GM18499 (cell line): Measurements from ENCODE around the gene ARMH4.

Experiments used
- ATAC-seq: cut with Tn5 transposase; IDR thresholded peaks from one replicate; pipeline ENCODE4 v1.9.1; 2021; ENCODE audit warnings: moderate number of reproducible peaks; ENCODE audit not compliant: insufficient read depth, unreplicated experiment

Gene ARMH4

DNA sequence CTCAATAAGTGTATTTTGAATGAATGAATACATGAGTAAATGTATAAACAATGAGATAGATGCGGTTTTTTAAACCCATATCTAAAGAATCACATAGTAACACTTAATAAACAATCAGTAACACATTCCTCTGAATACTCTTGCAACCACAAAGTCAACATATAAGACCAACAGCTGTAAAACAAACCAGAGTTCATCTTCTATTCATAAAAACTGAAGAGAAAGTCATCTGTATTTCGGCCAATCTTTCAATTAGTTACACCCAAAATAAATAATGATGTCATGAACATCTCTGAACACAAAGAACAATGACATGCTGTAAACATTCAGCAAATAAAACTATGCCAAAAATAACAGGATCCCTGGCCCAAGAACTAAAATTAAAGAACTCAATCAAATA, 47.2 kb downstream of the ARMH4 start:
- ATAC-seq, result no peak

- no peak for ATAC-seq
Measured at GRCh38 chr14:58100735-58101368, 51.2 kb downstream of the ARMH4 start.

GRCh38 chr14:58099682-58100081, 52.3 kb downstream of the ARMH4 start:
- ATAC-seq, result no peak

- no peak for ATAC-seq
Measured at GRCh38 chr14:58098507-58098906, 53.5 kb downstream of the ARMH4 start.

DNA sequence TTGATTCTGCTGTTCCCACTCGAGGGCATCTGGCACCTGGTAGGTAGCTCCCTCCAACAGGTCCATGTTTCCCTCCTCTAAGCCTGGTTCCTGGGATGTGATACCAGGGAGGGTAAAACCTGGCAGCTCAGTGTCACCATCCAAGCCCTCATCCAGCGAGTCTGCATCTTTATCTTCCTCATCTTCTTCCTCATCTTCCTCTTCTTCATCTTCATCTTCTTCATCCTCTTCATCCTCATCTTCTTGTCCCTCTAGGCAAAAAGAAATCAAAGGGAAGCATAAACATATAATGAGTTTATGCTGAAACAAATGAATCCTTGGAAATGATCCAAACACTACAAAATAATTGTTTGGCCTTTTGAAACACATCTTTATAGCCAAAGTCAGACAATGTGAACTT, 55.3 kb downstream of the ARMH4 start:
- ATAC-seq, result no peak

DNA sequence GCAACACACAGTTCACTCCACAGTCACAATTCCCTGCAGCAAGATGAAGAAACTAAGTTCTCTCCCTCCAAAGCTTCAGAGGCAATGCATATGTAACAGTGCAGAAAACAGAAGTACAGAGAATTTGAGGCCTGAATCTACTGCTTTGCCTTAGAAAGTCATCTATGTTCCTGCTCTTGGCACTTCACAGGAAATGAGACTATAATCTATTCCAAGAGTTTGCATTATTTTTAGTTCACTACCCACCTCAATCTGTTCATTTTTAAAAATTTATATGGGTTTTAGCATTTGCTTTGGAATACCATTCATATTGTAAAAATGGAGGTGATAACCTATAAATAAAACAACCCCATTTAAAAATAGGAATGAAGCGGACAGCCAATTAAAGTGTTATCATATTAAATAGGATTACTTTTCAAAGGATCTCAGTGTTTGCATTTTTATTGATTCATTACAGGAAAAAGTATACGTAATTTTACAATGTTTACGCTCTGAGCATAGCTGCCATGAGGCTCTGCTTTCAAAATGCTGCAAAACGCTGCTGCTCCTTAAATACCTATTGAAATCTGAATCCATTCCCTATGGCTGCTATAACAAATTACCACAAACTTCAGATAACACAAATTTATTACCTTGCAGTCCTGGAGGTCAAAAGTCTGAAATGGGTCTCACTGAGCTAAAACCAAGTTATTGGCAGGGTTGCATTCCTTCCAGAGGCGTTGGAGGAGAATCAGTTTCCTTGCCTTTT, 60.0 kb downstream of the ARMH4 start:
- ATAC-seq, result no peak

DNA sequence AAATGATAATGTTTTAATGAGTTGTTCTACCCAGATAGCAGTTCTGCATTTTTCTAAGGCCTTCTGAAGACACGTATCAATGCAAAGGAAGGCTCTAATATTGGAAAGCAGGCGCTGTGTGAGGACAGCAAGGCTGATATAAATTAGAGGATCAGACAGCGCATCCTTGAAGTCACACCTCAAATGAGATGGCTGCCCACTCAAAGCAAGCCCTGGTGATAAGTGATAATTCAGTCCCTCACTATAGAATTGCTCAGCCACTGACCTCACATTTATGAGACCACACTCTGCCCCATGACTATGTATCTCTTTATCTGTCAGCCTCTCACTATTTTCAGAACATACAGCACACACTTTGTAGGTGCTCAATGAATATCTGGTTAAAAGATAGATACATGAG, 62.4 kb downstream of the ARMH4 start:
- no peak for ATAC-seq

- ATAC-seq, result no peak
Measured at GRCh38 chr14:58088961-58089360, 63.1 kb downstream of the ARMH4 start.

GRCh38 chr14:58085877-58086276, 66.1 kb downstream of the ARMH4 start:
- ATAC-seq, result no peak

DNA sequence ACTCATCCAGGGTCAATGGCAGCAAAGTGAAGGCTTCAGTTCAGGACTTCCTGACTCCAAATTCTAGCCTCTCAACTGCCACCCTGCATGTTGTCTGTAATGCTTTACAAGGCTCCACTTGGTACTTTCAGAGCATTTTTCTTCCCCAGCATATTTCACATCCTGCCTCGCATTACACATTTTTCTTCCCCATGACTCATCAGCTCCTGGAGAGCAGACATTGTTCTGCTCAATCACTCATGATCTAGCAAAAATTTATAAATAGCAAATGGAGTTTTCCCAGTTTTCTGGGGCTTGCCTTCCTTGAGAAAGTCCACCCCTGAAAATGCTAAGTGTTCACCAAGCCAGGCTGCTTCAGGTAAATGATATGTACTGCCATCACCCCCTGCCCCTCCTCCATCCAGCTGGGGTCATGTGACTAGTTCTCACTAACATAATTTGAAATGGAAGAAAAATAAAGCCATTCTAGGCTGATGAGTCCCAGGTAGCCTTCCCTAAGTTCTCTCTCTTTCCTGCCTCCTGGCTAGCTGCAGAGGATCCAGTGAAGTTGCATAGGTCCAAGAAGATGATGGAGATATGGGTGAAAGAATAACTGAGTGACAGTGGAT, 69.4 kb downstream of the ARMH4 start:
- ATAC-seq, result no peak

DNA sequence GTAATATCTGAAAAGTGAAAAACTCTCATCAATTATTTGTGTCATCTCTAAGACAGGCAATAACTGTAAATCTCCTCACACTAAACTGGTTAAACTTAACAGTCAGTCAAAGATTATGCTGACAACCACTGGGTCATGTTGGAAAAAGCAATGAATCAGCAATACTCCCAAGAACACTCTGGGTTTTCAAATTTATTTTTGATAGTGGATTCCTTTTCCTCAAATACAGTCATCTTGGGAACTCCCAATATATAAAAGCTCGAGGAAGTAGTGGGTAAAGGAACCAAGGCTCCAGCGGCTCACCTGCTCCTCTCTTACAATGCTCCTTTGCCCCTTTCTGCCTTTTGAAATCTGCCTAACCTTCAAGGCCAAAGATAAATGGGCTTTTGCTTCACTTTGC, 70.0 kb downstream of the ARMH4 start:
- no peak for ATAC-seq

DNA sequence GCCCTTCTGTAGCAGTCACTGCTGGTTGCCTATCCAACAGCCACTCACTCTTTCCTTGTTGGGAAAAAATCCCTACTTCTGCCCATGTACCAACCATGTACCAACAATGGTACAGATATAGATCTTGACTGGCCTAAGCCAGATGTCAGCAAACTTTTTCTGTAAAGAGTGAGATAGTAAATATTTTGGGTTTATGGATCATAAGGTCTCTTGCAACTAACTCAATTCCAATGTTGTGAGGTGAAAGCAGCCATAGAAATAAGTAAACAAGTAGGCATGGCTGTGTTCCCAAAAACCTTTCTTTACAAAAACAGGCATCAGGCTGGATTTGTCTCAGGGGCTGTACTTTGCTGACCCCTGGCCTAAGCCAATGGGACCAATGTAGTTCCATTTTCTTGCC, 73.5 kb downstream of the ARMH4 start:
- ATAC-seq, result no peak

- no peak for ATAC-seq
Measured at GRCh38 chr14:58078068-58078467, 73.9 kb downstream of the ARMH4 start.

- ATAC-seq, result no peak
Measured at GRCh38 chr14:58077621-58078020, 74.4 kb downstream of the ARMH4 start.

DNA sequence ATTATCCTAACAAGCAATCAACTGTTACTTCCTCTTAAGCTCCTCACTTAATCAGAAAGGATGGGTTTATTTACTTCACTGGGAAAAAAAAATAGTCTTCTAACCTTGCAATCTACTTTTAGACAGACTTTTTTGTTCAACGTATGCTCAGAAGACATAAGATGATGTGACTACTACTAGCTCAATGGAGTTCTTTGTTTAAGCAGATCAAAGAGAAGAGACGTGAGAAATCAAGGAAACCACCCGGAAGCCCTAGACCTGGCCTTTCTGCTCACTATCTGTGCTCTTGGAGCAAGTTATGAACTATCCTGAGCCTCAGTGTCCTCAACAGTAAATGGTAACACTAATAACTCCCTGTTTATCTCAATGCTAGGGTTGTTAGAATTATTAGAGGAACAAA, 78.5 kb downstream of the ARMH4 start:
- no peak for ATAC-seq

- ATAC-seq, result no peak
Measured at GRCh38 chr14:58072288-58073071, 79.5 kb downstream of the ARMH4 start.

- ATAC-seq, result no peak
Measured at GRCh38 chr14:58071341-58071740, 80.7 kb downstream of the ARMH4 start.

- ATAC-seq, result no peak
Measured at GRCh38 chr14:58068306-58068705, 83.7 kb downstream of the ARMH4 start.

DNA sequence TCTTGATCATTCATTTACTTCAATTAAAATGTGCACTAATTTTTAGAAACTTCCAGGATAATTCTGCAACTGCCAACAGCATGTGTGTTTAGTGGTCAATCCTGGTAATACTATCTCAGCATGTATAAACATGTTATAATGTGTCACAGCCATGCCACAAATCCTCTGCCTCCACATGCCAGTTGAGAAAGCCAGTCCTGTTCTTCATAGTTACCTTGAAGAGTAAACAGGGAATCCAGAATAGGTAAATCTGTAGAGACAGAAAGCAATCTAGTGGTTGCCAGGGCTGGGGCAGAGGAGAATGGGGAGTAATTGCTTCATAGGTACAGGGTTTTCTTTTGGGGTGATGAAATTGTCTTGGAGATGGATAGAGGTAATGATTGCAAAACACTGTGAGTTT, 85.9 kb downstream of the ARMH4 start:
- no peak for ATAC-seq

DNA sequence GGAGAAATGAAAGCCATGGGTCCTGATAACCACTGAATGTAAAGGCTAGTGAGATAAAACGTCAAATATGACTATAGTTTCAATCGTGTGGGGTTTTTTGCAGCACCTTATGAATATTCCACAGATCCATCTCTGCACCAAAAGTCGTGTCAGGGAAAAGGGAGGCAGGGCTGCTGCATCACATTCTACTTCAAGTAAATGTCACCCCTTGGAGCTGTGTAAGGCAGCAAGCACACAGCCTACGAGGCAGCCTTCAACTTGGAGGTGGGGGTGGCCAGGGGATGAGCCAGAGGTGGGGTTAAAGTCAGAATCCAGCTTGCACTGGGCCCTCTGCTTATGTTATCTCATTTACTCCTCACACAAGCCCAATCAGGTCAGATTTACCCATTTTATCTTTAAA, 90.4 kb downstream of the ARMH4 start:
- ATAC-seq, result no peak

DNA sequence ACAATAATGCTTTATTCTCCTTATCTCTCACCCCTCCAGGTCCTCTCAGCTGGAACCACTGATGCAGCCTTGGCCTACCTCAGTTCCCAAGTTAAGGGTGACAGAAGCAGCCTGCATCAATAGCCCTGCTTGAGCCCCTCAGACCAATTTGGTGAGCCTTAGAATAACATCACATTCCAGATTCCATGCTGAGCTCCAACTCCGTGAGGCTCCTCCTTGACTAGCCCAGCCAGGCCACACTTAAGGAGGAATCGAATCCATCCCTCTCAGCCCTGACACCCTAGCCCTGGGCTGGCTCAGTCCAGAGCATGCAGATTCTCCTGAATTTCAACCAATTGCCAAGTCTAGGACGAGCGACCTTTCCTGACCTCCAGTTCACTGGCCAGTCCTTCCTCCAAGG, 91.1 kb downstream of the ARMH4 start:
- ATAC-seq, result no peak
